Naive thymus-derived CD4-positive, alpha-beta T cell (primary cell): ENCODE measurements around the gene CDH13. TPM values are rescaled to one million over a fixed set of nuclear protein-coding genes. Genes with fewer than 3 reads are reported as not detected.

Experiments used
- ATAC-seq: fragments of 150-1000 bp; cut with Tn5 transposase; 2 replicates; pipeline ENCODE4 v1.10.0; 2021; ENCODE audit warnings: mild to moderate bottlenecking, moderate library complexity
- CTCF ChIA-PET: fragments of 350-600 bp; sonication (Branson Sonifier 250); formaldehyde crosslinking; loops from one replicate; lab custom pipeline; 2021; ENCODE audit warnings: antibody characterized with exemption; lab: Charles Lee
- POLR2A ChIA-PET: fragments of 350-600 bp; sonication (Branson Sonifier 250); formaldehyde crosslinking; loops from one replicate; lab custom pipeline; 2021; ENCODE audit warnings: antibody characterized with exemption, inconsistent platforms; lab: Charles Lee
- DNase-seq, 9 donors: peaks; one replicate each; pipeline versions ENCODE4 v3.0.0 to v3.0.0-alpha.2; 2020 to 2022; ENCODE audit warnings: mixed read lengths in 1 of 9
- H3K27ac ChIP-seq: one replicate; pipeline ENCODE4 v1.7.0; 2013; ENCODE audit warnings: mild to moderate bottlenecking, low read depth, low read length, moderate library complexity
- H3K27me3 ChIP-seq, 2 donors: one replicate each; pipeline ENCODE4 v1.7.0; 2013; ENCODE audit warnings: low read length in 2 of 2, mild to moderate bottlenecking in 2 of 2, moderate library complexity in 2 of 2; ENCODE audit not compliant: control insufficient read depth in 2 of 2, insufficient read depth in 2 of 2
- H3K36me3 ChIP-seq, 3 experiments: 1 replicate in 2 of 3; 2 replicates in 1 of 3; pipeline ENCODE4 v1.7.0; 2013; ENCODE audit warnings: low read length in 3 of 3, mild to moderate bottlenecking in 3 of 3, moderate library complexity in 1 of 3; ENCODE audit not compliant: insufficient read depth in 3 of 3, control insufficient read depth in 2 of 3
- H3K4me1 ChIP-seq, 2 donors: one replicate each; pipeline ENCODE4 v1.7.0; 2013; ENCODE audit warnings: low read length in 2 of 2, mild to moderate bottlenecking in 2 of 2, moderate library complexity in 1 of 2; ENCODE audit not compliant: control insufficient read depth in 2 of 2, insufficient read depth in 2 of 2
- H3K4me3 ChIP-seq: 2 replicates; pipeline ENCODE4 v1.7.0; 2013; ENCODE audit warnings: mild to moderate bottlenecking, low read length
- H3K9me3 ChIP-seq, 3 experiments: 1 replicate in 2 of 3; 2 replicates in 1 of 3; pipeline ENCODE4 v1.7.0; 2013; ENCODE audit warnings: low read length in 3 of 3; ENCODE audit not compliant: control insufficient read depth in 2 of 3
- H3K27ac Mint-ChIP-seq, 9 donors: one replicate each; pipeline ENCODE4 v1.8.0; 2020 to 2022; ENCODE audit warnings: mixed read lengths in 9 of 9, mild to moderate bottlenecking in 8 of 9, moderate library complexity in 5 of 9, inconsistent platforms in 2 of 9
- H3K27me3 Mint-ChIP-seq, 5 donors: one replicate each; pipeline ENCODE4 v1.8.0; 2021 to 2022; ENCODE audit warnings: mixed read lengths in 5 of 5, mild to moderate bottlenecking in 1 of 5
- H3K36me3 Mint-ChIP-seq, 5 donors: one replicate each; pipeline ENCODE4 v1.8.0; 2020 to 2022; ENCODE audit warnings: mixed read lengths in 5 of 5, mild to moderate bottlenecking in 3 of 5, inconsistent platforms in 1 of 5
- H3K4me1 Mint-ChIP-seq, 7 donors: one replicate each; pipeline ENCODE4 v1.8.0; 2020 to 2022; ENCODE audit warnings: mixed read lengths in 7 of 7, mild to moderate bottlenecking in 3 of 7, inconsistent platforms in 1 of 7
- H3K4me3 Mint-ChIP-seq, 10 donors: one replicate each; pipeline ENCODE4 v1.8.0; 2020 to 2022; ENCODE audit warnings: mild to moderate bottlenecking in 10 of 10, mixed read lengths in 10 of 10, moderate library complexity in 6 of 10, inconsistent platforms in 2 of 10
- H3K9me3 Mint-ChIP-seq, 11 donors: one replicate each; pipeline ENCODE4 v1.8.0; 2020 to 2022; ENCODE audit warnings: mixed read lengths in 11 of 11, mild to moderate bottlenecking in 4 of 11, inconsistent platforms in 1 of 11, moderate library complexity in 1 of 11
- intact Hi-C, 2 donors: fragments of 100-400 bp; cut with micrococcal nuclease; formaldehyde crosslinking; loops; one replicate each; pipeline ENCODE4 v1.15.1; 2023
- polyA plus RNA-seq, 2 donors: library from polyadenylated mRNA; unstranded; fragments of 300-500 nt; fragmentation: Illumina TruSeq; gene quantifications; one replicate each; pipeline ENCODE4 v1.2.3, GENCODE V29; 2021
- total RNA-seq, 6 experiments: library from RNA in 5 of 6; stranded (reverse) in 5 of 6; gene quantifications; 1 replicate in 5 of 6; 2 replicates in 1 of 6; pipeline ENCODE4 v1.2.3 and lab custom pipeline; 2021 to 2026

Gene CDH13
- total and polyA plus RNA-seq, 7 experiments from 2014 or later = not detected

GRCh38 chr16:83392743-83393142 is 766.0 kb downstream of the CDH13 start:
- Mint-ChIP-seq H3K36me3 (peaks cover 0 to 3% (median 0%) of the 10 kb centered on the region in 5 donors), H3K27ac (no peak overlapping the region), H3K27me3 (peaks cover 0 to 5% (median 3%) of the 10 kb centered on the region in 5 donors), H3K4me1 (no peaks in the 10 kb centered on the region), H3K9me3 (peaks cover 2 to 25% (median 15%) of the 10 kb centered on the region in 11 donors), H3K4me3 (no peak overlapping the region)
- DNase-seq (no peak), ATAC-seq (no peak)
- Histone ChIP-seq H3K36me3 (no peaks in the 10 kb centered on the region), H3K4me1 (no peaks in the 10 kb centered on the region), H3K27me3 (no peaks in the 10 kb centered on the region), H3K4me3 (no peak overlapping the region), H3K27ac (no peak overlapping the region), H3K9me3 (no peaks in the 10 kb centered on the region)
- intact Hi-C loops = no loop called here
- CTCF ChIA-PET = no interaction called here
- POLR2A ChIA-PET = no interaction called here

GRCh38 chr16:83393196-83393981 is 766.6 kb downstream of the CDH13 start:
- H3K36me3 Mint-ChIP-seq = peaks cover 0 to 3% (median 0%) of the 10 kb centered on the region in 5 donors
- DNase-seq (no peak), ATAC-seq (no peak)
- no peaks in the 10 kb centered on the region for H3K27me3 ChIP-seq
- no peak overlapping the region for H3K27ac Mint-ChIP-seq
- ChIA-PET CTCF (no interaction called here), POLR2A (no interaction called here)
- no peaks in the 10 kb centered on the region for H3K36me3 ChIP-seq
- H3K9me3 ChIP-seq = no peaks in the 10 kb centered on the region
- peaks cover 0 to 5% (median 3%) of the 10 kb centered on the region in 5 donors for H3K27me3 Mint-ChIP-seq
- peaks cover 2 to 28% (median 15%) of the 10 kb centered on the region in 11 donors for H3K9me3 Mint-ChIP-seq
- no peak overlapping the region for H3K4me3 ChIP-seq
- intact Hi-C loops = no loop called here
- no peaks in the 10 kb centered on the region for H3K4me1 ChIP-seq
- H3K4me3 Mint-ChIP-seq = no peak overlapping the region
- no peak overlapping the region for H3K27ac ChIP-seq
- H3K4me1 Mint-ChIP-seq = no peaks in the 10 kb centered on the region

- ATAC-seq (no peak), DNase-seq (no peak)
- Mint-ChIP-seq H3K4me3 (no peak overlapping the region), H3K36me3 (no peaks in the 10 kb centered on the region), H3K27ac (no peak overlapping the region), H3K27me3 (peaks cover 0 to under 1% (median 0%) of the 10 kb centered on the region in 5 donors), H3K9me3 (peaks cover 4 to 29% (median 16%) of the 10 kb centered on the region in 11 donors), H3K4me1 (no peaks in the 10 kb centered on the region)
- intact Hi-C loops = no loop called here
- Histone ChIP-seq H3K27ac (no peak overlapping the region), H3K4me3 (no peak overlapping the region), H3K4me1 (no peaks in the 10 kb centered on the region), H3K36me3 (no peaks in the 10 kb centered on the region), H3K9me3 (no peaks in the 10 kb centered on the region), H3K27me3 (no peaks in the 10 kb centered on the region)
- POLR2A ChIA-PET = no interaction called here
- CTCF ChIA-PET = no interaction called here
Measured at GRCh38 chr16:83397601-83398291, 771.0 kb downstream of the CDH13 start.

GRCh38 chr16:83400234-83400633 is 773.5 kb downstream of the CDH13 start:
- intact Hi-C loops = no loop called here
- POLR2A ChIA-PET = no interaction called here
- no peak for DNase-seq
- no peak for ATAC-seq
- no peak overlapping the region for H3K4me3 ChIP-seq
- no peaks in the 10 kb centered on the region for H3K27me3 ChIP-seq
- no peaks in the 10 kb centered on the region for H3K36me3 ChIP-seq
- no peaks in the 10 kb centered on the region for H3K4me1 ChIP-seq
- H3K27ac ChIP-seq = no peak overlapping the region
- Mint-ChIP-seq H3K27ac (no peak overlapping the region), H3K27me3 (peaks cover 0 to 10% (median 8%) of the 10 kb centered on the region in 5 donors), H3K9me3 (peaks cover 1 to 24% (median 8%) of the 10 kb centered on the region in 11 donors), H3K36me3 (no peaks in the 10 kb centered on the region), H3K4me1 (no peaks in the 10 kb centered on the region), H3K4me3 (no peak overlapping the region)
- no peaks in the 10 kb centered on the region for H3K9me3 ChIP-seq
- CTCF ChIA-PET = no interaction called here

GRCh38 chr16:83402160-83402814 is 775.5 kb downstream of the CDH13 start:
- Histone ChIP-seq H3K9me3 (no peaks in the 10 kb centered on the region), H3K4me1 (no peaks in the 10 kb centered on the region), H3K27me3 (no peaks in the 10 kb centered on the region), H3K36me3 (no peaks in the 10 kb centered on the region), H3K27ac (no peak overlapping the region), H3K4me3 (no peak overlapping the region)
- Mint-ChIP-seq H3K27ac (no peak overlapping the region), H3K9me3 (peaks cover 0 to 12% (median 5%) of the 10 kb centered on the region in 11 donors), H3K4me3 (no peak overlapping the region), H3K4me1 (no peaks in the 10 kb centered on the region), H3K36me3 (no peaks in the 10 kb centered on the region), H3K27me3 (peaks cover 0 to 12% (median 9%) of the 10 kb centered on the region in 5 donors)
- CTCF ChIA-PET = no interaction called here
- POLR2A ChIA-PET = no interaction called here
- DNase-seq (no peak), ATAC-seq (no peak)
- intact Hi-C loops = no loop called here

GRCh38 chr16:83402967-83403366 is 776.2 kb downstream of the CDH13 start:
- Mint-ChIP-seq H3K4me3 (no peak overlapping the region), H3K27me3 (peaks cover 0 to 12% (median 9%) of the 10 kb centered on the region in 5 donors), H3K9me3 (peaks cover 0 to 12% (median 5%) of the 10 kb centered on the region in 11 donors), H3K36me3 (no peaks in the 10 kb centered on the region), H3K4me1 (no peaks in the 10 kb centered on the region), H3K27ac (no peak overlapping the region)
- H3K4me1 ChIP-seq = no peaks in the 10 kb centered on the region
- H3K9me3 ChIP-seq = no peaks in the 10 kb centered on the region
- CTCF ChIA-PET = no interaction called here
- H3K36me3 ChIP-seq = no peaks in the 10 kb centered on the region
- POLR2A ChIA-PET = no interaction called here
- intact Hi-C loops = no loop called here
- no peak overlapping the region for H3K27ac ChIP-seq
- no peak overlapping the region for H3K4me3 ChIP-seq
- no peaks in the 10 kb centered on the region for H3K27me3 ChIP-seq
- ATAC-seq = no peak
- no peak for DNase-seq
